ENCODE data around the gene HAPLN2.
A peak's percentile ranks its signal among the peaks of the same experiment; 100 is the strongest.
"Not testable (repeated sequence)": the region's sequence is repeated elsewhere in the genome, so short reads cannot be mapped to it uniquely, and the experiment has no call there.

HAPLN2 gene

GRCh38 chr1:156607344-156607743 is 11.9 kb upstream of the HAPLN2 start:
- H3K79me1 ChIP-seq (ENCODE audit: low read length); H2AK5ac ChIP-seq (ENCODE audit: low read length); H4K12ac ChIP-seq (ENCODE audit: low read depth, low read length); H3K27ac ChIP-seq (ENCODE audit: low read depth, low read length); H3K27me3 ChIP-seq (ENCODE audit: insufficient read depth, low read length); H3K14ac ChIP-seq (ENCODE audit: low read length); H3K4me3 ChIP-seq (ENCODE audit: low read depth, low read length); H4K91ac ChIP-seq (ENCODE audit: low read depth, low read length); H3K9me3 ChIP-seq (ENCODE audit: insufficient read depth, low read depth, low read length); H3K18ac ChIP-seq (ENCODE audit: low read length); H2AFZ ChIP-seq (ENCODE audit: insufficient read depth, low read length, poor library complexity); H3K4me1 ChIP-seq (ENCODE audit: control insufficient read depth in 1 of 2, insufficient read depth in 2 of 2, low read length in 2 of 2); H4K8ac ChIP-seq (ENCODE audit: low read depth, low read length); H3K79me2 ChIP-seq (ENCODE audit: control insufficient read depth, insufficient read depth, low read length, poor library complexity); H3K36me3 ChIP-seq (ENCODE audit: control insufficient read depth in 1 of 2, insufficient read depth in 2 of 2, low read length in 2 of 2); H2BK5ac ChIP-seq (ENCODE audit: low read depth, low read length, poor library complexity); H3K4me2 ChIP-seq (ENCODE audit: low read length); H3K9ac ChIP-seq (ENCODE audit: low read length); H2BK120ac ChIP-seq (ENCODE audit: insufficient read depth, low read length, poor library complexity); H2BK12ac ChIP-seq (ENCODE audit: low read length); H3K23ac ChIP-seq (ENCODE audit: low read length); H3K4ac ChIP-seq (ENCODE audit: low read depth, low read length); DNase-seq: not testable (repeated sequence)
- WGBS (ENCODE audit: extremely low coverage, insufficient coverage, insufficient read length): no CpG with 5 or more reads among the region's 4 CpGs

GRCh38 chr1:156608036-156608674 is 11.1 kb upstream of the HAPLN2 start:
- no peak overlapping the region for H3K18ac ChIP-seq (ENCODE audit: low read length)
- peak; percentile 79 to 88 for DNase-seq
- no peak overlapping the region for H2AK5ac ChIP-seq (ENCODE audit: low read length)
- no peak overlapping the region for H4K91ac ChIP-seq (ENCODE audit: low read depth, low read length)
- H3K9ac ChIP-seq (ENCODE audit: low read length): no peak overlapping the region
- H3K4me3 ChIP-seq (ENCODE audit: low read depth, low read length): no peak overlapping the region
- no peaks in the 10 kb centered on the region for H3K27me3 ChIP-seq (ENCODE audit: insufficient read depth, low read length)
- H3K36me3 ChIP-seq (ENCODE audit: control insufficient read depth in 1 of 2, insufficient read depth in 2 of 2, low read length in 2 of 2): no peaks in the 10 kb centered on the region
- no peak overlapping the region for H2BK5ac ChIP-seq (ENCODE audit: low read depth, low read length, poor library complexity)
- H2BK120ac ChIP-seq (ENCODE audit: insufficient read depth, low read length, poor library complexity): no peak overlapping the region
- no peak overlapping the region for H3K4me2 ChIP-seq (ENCODE audit: low read length)
- no CpG with 5 or more reads among the region's 7 CpGs for WGBS (ENCODE audit: extremely low coverage, insufficient coverage, insufficient read length)
- H3K4ac ChIP-seq (ENCODE audit: low read depth, low read length): no peak overlapping the region
- H3K23ac ChIP-seq (ENCODE audit: low read length): no peak overlapping the region
- no peak overlapping the region for H3K14ac ChIP-seq (ENCODE audit: low read length)
- H3K9me3 ChIP-seq (ENCODE audit: insufficient read depth, low read depth, low read length): peaks cover 2% of the 10 kb centered on the region
- no peaks in the 10 kb centered on the region for H3K79me1 ChIP-seq (ENCODE audit: low read length)
- H2AFZ ChIP-seq (ENCODE audit: insufficient read depth, low read length, poor library complexity): no peak overlapping the region
- H3K27ac ChIP-seq (ENCODE audit: low read depth, low read length): no peak overlapping the region
- no peak overlapping the region for H4K12ac ChIP-seq (ENCODE audit: low read depth, low read length)
- no peaks in the 10 kb centered on the region for H3K4me1 ChIP-seq (ENCODE audit: control insufficient read depth in 1 of 2, insufficient read depth in 2 of 2, low read length in 2 of 2)
- no peak overlapping the region for H2BK12ac ChIP-seq (ENCODE audit: low read length)
- H3K79me2 ChIP-seq (ENCODE audit: control insufficient read depth, insufficient read depth, low read length, poor library complexity): no peaks in the 10 kb centered on the region
- H4K8ac ChIP-seq (ENCODE audit: low read depth, low read length): no peak overlapping the region

DNA sequence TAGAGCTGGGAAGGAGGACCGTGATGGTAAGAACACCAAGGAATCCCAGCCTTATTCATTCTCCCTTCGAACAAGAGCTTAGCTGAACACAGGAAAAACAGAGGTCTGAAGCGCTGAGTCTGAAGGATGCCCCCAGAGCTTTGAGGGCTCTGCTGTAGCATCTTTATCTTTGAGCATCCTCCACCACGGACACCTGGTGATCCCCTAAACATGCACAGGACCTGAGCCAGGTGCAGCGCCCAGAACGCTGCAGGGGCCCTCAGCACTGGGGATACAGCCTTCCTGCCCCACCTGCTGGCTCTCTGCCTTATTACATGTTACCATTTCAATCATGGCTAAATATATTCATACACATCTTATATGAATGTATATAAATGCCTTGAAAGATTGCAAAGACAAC is 10.2 kb upstream of the HAPLN2 start:
- Histone ChIP-seq H2AFZ (ENCODE audit: insufficient read depth, low read length, poor library complexity) (no peak overlapping the region), H2BK120ac (ENCODE audit: insufficient read depth, low read length, poor library complexity) (no peak overlapping the region), H3K4me2 (ENCODE audit: low read length) (no peak overlapping the region), H3K27me3 (ENCODE audit: insufficient read depth, low read length) (no peaks in the 10 kb centered on the region), H3K9me3 (ENCODE audit: insufficient read depth, low read depth, low read length) (peaks cover 2% of the 10 kb centered on the region), H3K9ac (ENCODE audit: low read length) (no peak overlapping the region), H3K14ac (ENCODE audit: low read length) (no peak overlapping the region), H3K4ac (ENCODE audit: low read depth, low read length) (no peak overlapping the region), H2AK5ac (ENCODE audit: low read length) (no peak overlapping the region), H3K23ac (ENCODE audit: low read length) (no peak overlapping the region), H4K12ac (ENCODE audit: low read depth, low read length) (no peak overlapping the region), H3K4me1 (ENCODE audit: control insufficient read depth in 1 of 2, insufficient read depth in 2 of 2, low read length in 2 of 2) (no peaks in the 10 kb centered on the region), H3K79me2 (ENCODE audit: control insufficient read depth, insufficient read depth, low read length, poor library complexity) (no peaks in the 10 kb centered on the region), H4K8ac (ENCODE audit: low read depth, low read length) (no peak overlapping the region), H2BK5ac (ENCODE audit: low read depth, low read length, poor library complexity) (no peak overlapping the region), H3K18ac (ENCODE audit: low read length) (no peak overlapping the region), H2BK12ac (ENCODE audit: low read length) (no peak overlapping the region), H3K4me3 (ENCODE audit: low read depth, low read length) (no peak overlapping the region), H3K79me1 (ENCODE audit: low read length) (no peaks in the 10 kb centered on the region), H3K36me3 (ENCODE audit: control insufficient read depth in 1 of 2, insufficient read depth in 2 of 2, low read length in 2 of 2) (no peaks in the 10 kb centered on the region), H3K27ac (ENCODE audit: low read depth, low read length) (no peak overlapping the region), H4K91ac (ENCODE audit: low read depth, low read length) (no peak overlapping the region)
- WGBS (ENCODE audit: extremely low coverage, insufficient coverage, insufficient read length): no CpG with 5 or more reads among the region's 6 CpGs
- peak; percentile 48 to 61 for DNase-seq

GRCh38 chr1:156610072-156610471 is 9.1 kb upstream of the HAPLN2 start:
- not testable (repeated sequence) for H3K36me3 ChIP-seq (ENCODE audit: control insufficient read depth in 1 of 2, insufficient read depth in 2 of 2, low read length in 2 of 2); H3K4me1 ChIP-seq (ENCODE audit: control insufficient read depth in 1 of 2, insufficient read depth in 2 of 2, low read length in 2 of 2); H3K9me3 ChIP-seq (ENCODE audit: insufficient read depth, low read depth, low read length); H4K8ac ChIP-seq (ENCODE audit: low read depth, low read length); H3K4me3 ChIP-seq (ENCODE audit: low read depth, low read length); H4K91ac ChIP-seq (ENCODE audit: low read depth, low read length); H3K18ac ChIP-seq (ENCODE audit: low read length); H3K27ac ChIP-seq (ENCODE audit: low read depth, low read length); H3K23ac ChIP-seq (ENCODE audit: low read length); H3K4me2 ChIP-seq (ENCODE audit: low read length); H2BK120ac ChIP-seq (ENCODE audit: insufficient read depth, low read length, poor library complexity); H3K27me3 ChIP-seq (ENCODE audit: insufficient read depth, low read length); DNase-seq; H3K9ac ChIP-seq (ENCODE audit: low read length); H3K79me1 ChIP-seq (ENCODE audit: low read length); H2AFZ ChIP-seq (ENCODE audit: insufficient read depth, low read length, poor library complexity); H4K12ac ChIP-seq (ENCODE audit: low read depth, low read length); H2BK5ac ChIP-seq (ENCODE audit: low read depth, low read length, poor library complexity); H2AK5ac ChIP-seq (ENCODE audit: low read length); H3K14ac ChIP-seq (ENCODE audit: low read length); H2BK12ac ChIP-seq (ENCODE audit: low read length); H3K4ac ChIP-seq (ENCODE audit: low read depth, low read length); H3K79me2 ChIP-seq (ENCODE audit: control insufficient read depth, insufficient read depth, low read length, poor library complexity)
- no CpG with 5 or more reads among the region's 9 CpGs for WGBS (ENCODE audit: extremely low coverage, insufficient coverage, insufficient read length)
